Lung (tissue), 12 donors: ENCODE data around the gene ARMC3. TPM values are rescaled to one million over a fixed set of nuclear protein-coding genes. Genes with fewer than 3 reads are reported as not detected.

Source experiments
- ATAC-seq: fragments of 200-7000 bp; cut with Tn5 transposase; one replicate; pipeline ENCODE4 v1.9.1; 2020; ENCODE audit warnings: moderate number of reproducible peaks; ENCODE audit not compliant: insufficient read depth, low FRiP score
- DNase-seq, 3 donors: peaks; one replicate each; pipeline ENCODE4 v3.0.0-alpha.2; 2013 to 2017
- H3K27ac ChIP-seq, 2 donors: one replicate each; pipeline ENCODE4 v1.5.1; 2013; ENCODE audit warnings: mild to moderate bottlenecking in 2 of 2, moderate library complexity in 2 of 2, control low read depth in 1 of 2, inconsistent platforms in 1 of 2, low read depth in 1 of 2, low read length in 1 of 2
- H3K27me3 ChIP-seq, 3 donors: one replicate each; pipeline ENCODE4 v1.5.1; 2013; ENCODE audit warnings: low read length in 2 of 3; ENCODE audit not compliant: control insufficient read depth in 3 of 3, insufficient read depth in 3 of 3
- H3K36me3 ChIP-seq, 4 donors: one replicate each; pipeline ENCODE4 v1.5.1; 2013; ENCODE audit warnings: low read length in 4 of 4, mild to moderate bottlenecking in 1 of 4, moderate library complexity in 1 of 4; ENCODE audit not compliant: control insufficient read depth in 4 of 4, insufficient read depth in 4 of 4
- H3K4me1 ChIP-seq, 5 donors: one replicate each; pipeline ENCODE4 v1.5.1; 2013; ENCODE audit warnings: low read length in 5 of 5, mild to moderate bottlenecking in 2 of 5, moderate library complexity in 1 of 5; ENCODE audit not compliant: control insufficient read depth in 5 of 5, insufficient read depth in 5 of 5
- H3K4me3 ChIP-seq: one replicate; pipeline ENCODE4 v1.5.1; 2013; ENCODE audit warnings: mild to moderate bottlenecking, control low read depth, moderate library complexity
- H3K9ac ChIP-seq, 2 donors: one replicate each; pipeline ENCODE4 v1.5.1; 2013; ENCODE audit warnings: low read length in 2 of 2, control low read depth in 1 of 2; ENCODE audit not compliant: insufficient read depth in 1 of 2
- H3K9me3 ChIP-seq, 4 donors: one replicate each; pipeline ENCODE4 v1.5.1; 2013; ENCODE audit warnings: low read length in 3 of 4, mild to moderate bottlenecking in 1 of 4, moderate library complexity in 1 of 4; ENCODE audit not compliant: control insufficient read depth in 4 of 4, insufficient read depth in 3 of 4
- CTCF ChIP-seq: IDR thresholded peaks from 2 replicates; pipeline ENCODE4 v1.5.1; 2012; ENCODE audit warnings: mild to moderate bottlenecking; ENCODE audit errors: control extremely low read depth, extremely low read depth
- WGBS, 2 donors: extraction: QIAGEN DNeasy Blood & Tissue Kit; methylation state at CpG; one replicate each; pipeline ENCODE4 v1.1.7; 2013; 5-methylcytosine and 5-hydroxymethylcytosine counted together
- polyA plus RNA-seq, 2 donors: library from polyadenylated mRNA; stranded (reverse); fragments of 200-250 nt; gene quantifications; one replicate each; pipeline ENCODE4 v1.2.1, GENCODE V29; 2013
- total RNA-seq, 2 donors: library from RNA; depleted of rRNA in 1 of 2; stranded (reverse); fragments of >200 nt in 1 of 2; gene quantifications; one replicate each; pipeline ENCODE4 v1.2.1, GENCODE V29; 2014 to 2021
- donor health status: control.
- donor health status: control.
- donor health status: Bipolar disorder and iron deficiency.
- donor health status: healthy.
- donor health status: DM: yes; HTN: yes; CAD: no.

ARMC3 gene
- total and polyA plus RNA-seq, 4 donors, result 4.0 to 32.8 (median 13.2) TPM

DNA sequence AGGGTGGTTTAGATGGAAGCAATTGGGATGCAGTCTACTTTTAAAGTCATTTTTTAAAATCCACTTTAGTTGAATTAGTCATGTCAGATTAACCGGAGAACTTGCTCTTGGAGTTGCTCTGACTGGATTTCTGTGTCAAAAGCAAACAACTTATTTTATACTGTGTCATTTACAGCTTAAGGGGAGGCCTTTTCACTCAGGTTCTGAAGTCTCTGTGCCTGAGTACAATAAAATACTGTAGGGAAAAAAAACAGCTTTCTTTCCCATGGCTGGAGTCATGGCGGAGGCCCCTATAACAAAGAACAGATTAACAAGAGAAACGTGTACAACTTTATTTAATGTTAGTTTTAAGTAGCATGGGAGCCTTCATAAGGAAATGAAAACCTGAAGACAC is 128.3 kb downstream of the ARMC3 start:
- DNase-seq, result no peak
- peaks cover 0 to 8% (median 0%) of the 10 kb centered on the region in 4 donors for H3K9me3 ChIP-seq
- no peak overlapping the region for H3K9ac ChIP-seq
- H3K4me3 ChIP-seq, result no peak overlapping the region
- H3K27ac ChIP-seq, result no peak overlapping the region
- H3K27me3 ChIP-seq, result no peaks in the 10 kb centered on the region
- H3K4me1 ChIP-seq, result peaks cover 0 to 5% (median 0%) of the 10 kb centered on the region in 5 donors
- TF ChIP-seq CTCF, result no peak
- ATAC-seq, result no peak
- peaks cover 0 to 1% (median 0%) of the 10 kb centered on the region in 4 donors for H3K36me3 ChIP-seq
- WGBS, 2 donors, result 71 to 84% methylated on average over 3 of the region's 3 CpGs

DNA sequence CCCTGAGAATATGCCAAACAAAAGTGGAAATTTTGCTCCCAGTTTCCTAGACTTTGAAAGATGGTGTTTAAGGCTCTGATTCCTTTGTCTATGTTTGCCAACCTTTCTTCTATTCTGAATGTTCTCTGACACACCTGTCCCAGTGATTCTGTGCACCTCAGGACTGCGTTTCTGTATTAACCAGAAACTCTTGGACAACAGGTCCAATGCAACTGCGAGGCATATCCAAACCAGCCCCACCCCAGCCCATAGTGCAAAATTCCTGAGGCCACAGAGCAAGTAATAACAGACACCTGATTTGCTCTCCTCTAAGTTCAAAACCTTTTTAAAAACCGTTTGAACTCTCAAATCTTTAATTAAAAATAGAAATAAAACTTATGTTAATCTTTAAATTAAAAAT is 130.5 kb downstream of the ARMC3 start:
- ATAC-seq (no peak), DNase-seq (no peak)

GRCh38 chr10:23060918-23061317 is 133.1 kb downstream of the ARMC3 start:
- no peak for ATAC-seq
- H3K9ac ChIP-seq, result no peak overlapping the region
- H3K27ac ChIP-seq, result no peak overlapping the region
- WGBS, 2 donors, result 41 to 47% methylated on average over 2 of the region's 2 CpGs
- no peaks in the 10 kb centered on the region for H3K36me3 ChIP-seq
- no peak overlapping the region for H3K4me3 ChIP-seq
- no peak for DNase-seq
- peaks cover 0 to 2% (median 0%) of the 10 kb centered on the region in 4 donors for H3K9me3 ChIP-seq
- TF ChIP-seq CTCF, result no peak
- H3K27me3 ChIP-seq, result no peaks in the 10 kb centered on the region
- H3K4me1 ChIP-seq, result peaks cover 2 to 17% (median 3%) of the 10 kb centered on the region in 5 donors

More for the DNA sequence above, 130.5 kb downstream of the ARMC3 start:
- peaks cover 0 to 4% (median 0%) of the 10 kb centered on the region in 5 donors for H3K4me1 ChIP-seq
- H3K9ac ChIP-seq, result no peak overlapping the region
- no peak overlapping the region for H3K4me3 ChIP-seq
- no peaks in the 10 kb centered on the region for H3K36me3 ChIP-seq
- 56 to 67% methylated on average over 3 of the region's 3 CpGs for WGBS, 2 donors
- peaks cover 0 to 4% (median 0%) of the 10 kb centered on the region in 4 donors for H3K9me3 ChIP-seq
- TF ChIP-seq CTCF, result no peak
- H3K27me3 ChIP-seq, result no peaks in the 10 kb centered on the region
- no peak overlapping the region for H3K27ac ChIP-seq
